SU-DHL-6 (cell line): ENCODE data around the gene ZNF579.

Experiments used
- H2AFZ ChIP-seq: fragments of 200-600 bp; sonication (generic); 2 replicates; pipeline ENCODE4 v1.6.1; 2014; ENCODE audit warnings: low read depth, mild to moderate bottlenecking, moderate library complexity, mixed read lengths, antibody characterized with exemption, low read length; ENCODE audit not compliant: severe bottlenecking
- H3F3A ChIP-seq: fragments of 200-600 bp; shearing (Covaris generic); 2 replicates; pipeline ENCODE4 v1.6.0; 2016; ENCODE audit warnings: antibody characterized with exemption, mild to moderate bottlenecking; ENCODE audit not compliant: insufficient read depth
- H3K27ac ChIP-seq: fragments of 200-600 bp; sonication (generic); 2 replicates; pipeline ENCODE4 v1.5.1; 2016; ENCODE audit warnings: low read depth, mild to moderate bottlenecking, low read length, moderate library complexity, mixed read lengths
- H3K27me3 ChIP-seq: fragments of 200-600 bp; sonication (generic), shearing (Covaris generic); 2 replicates; pipeline ENCODE4 v1.6.0; 2014; ENCODE audit warnings: mild to moderate bottlenecking, low read length
- H3K36me3 ChIP-seq: fragments of 200-600 bp; sonication (generic); 2 replicates; pipeline ENCODE4 v1.6.1; 2014; ENCODE audit warnings: mild to moderate bottlenecking, low read length, mixed read lengths
- H3K4me2 ChIP-seq: fragments of 300-600, 200-600 bp; shearing (Covaris generic), sonication (generic); 2 replicates; pipeline ENCODE4 v1.6.0; 2014; ENCODE audit warnings: low read length, low read depth, mild to moderate bottlenecking; ENCODE audit not compliant: poor library complexity, severe bottlenecking
- H3K4me3 ChIP-seq: fragments of 200-600 bp; sonication (generic); 2 replicates; pipeline ENCODE4 v1.5.1; 2014; ENCODE audit warnings: antibody characterized with exemption, low read length, mild to moderate bottlenecking, mixed read lengths; ENCODE audit not compliant: insufficient read depth, poor library complexity, severe bottlenecking
- H3K79me2 ChIP-seq: fragments of 200-600 bp; sonication (generic); 2 replicates; pipeline ENCODE4 v1.6.1; 2014; ENCODE audit warnings: mild to moderate bottlenecking, low read length, moderate library complexity; ENCODE audit not compliant: insufficient read depth
- H3K9ac ChIP-seq: fragments of 200-600 bp; sonication (generic); 2 replicates; pipeline ENCODE4 v1.7.0; 2014; ENCODE audit warnings: mild to moderate bottlenecking, low read length
- H3K9me2 ChIP-seq: fragments of 200-600 bp; sonication (generic); replicated peaks from 2 replicates; pipeline ENCODE4 v1.6.1; 2014; ENCODE audit warnings: low read length; ENCODE audit not compliant: insufficient read depth
- H3K9me3 ChIP-seq: fragments of 200-600 bp; sonication (generic); 2 replicates; pipeline ENCODE4 v1.6.1; 2014; ENCODE audit warnings: low read length, mixed read lengths; ENCODE audit not compliant: insufficient read depth
- H4K20me1 ChIP-seq: fragments of 200-600 bp; sonication (generic); 2 replicates; pipeline ENCODE4 v1.6.1; 2014; ENCODE audit warnings: low read depth, mild to moderate bottlenecking, antibody characterized with exemption, low read length, moderate library complexity, mixed read lengths
- CTCF ChIP-seq: fragments of 200-600 bp; sonication (generic); IDR thresholded peaks from one replicate; pipeline ENCODE4 v1.5.1; 2017; ENCODE audit warnings: antibody characterized with exemption, mild to moderate bottlenecking, low read length, moderate library complexity; ENCODE audit not compliant: insufficient read depth, poor library complexity, severe bottlenecking
- EZH2phosphoT487 ChIP-seq: fragments of 200-600 bp; sonication (generic), shearing (Covaris generic); conservative IDR thresholded peaks from 2 replicates; pipeline ENCODE4 v1.6.1; 2018; ENCODE audit warnings: mild to moderate bottlenecking, antibody characterized with exemption, low read length, moderate library complexity, mixed read lengths

The ZNF579 gene

DNA sequence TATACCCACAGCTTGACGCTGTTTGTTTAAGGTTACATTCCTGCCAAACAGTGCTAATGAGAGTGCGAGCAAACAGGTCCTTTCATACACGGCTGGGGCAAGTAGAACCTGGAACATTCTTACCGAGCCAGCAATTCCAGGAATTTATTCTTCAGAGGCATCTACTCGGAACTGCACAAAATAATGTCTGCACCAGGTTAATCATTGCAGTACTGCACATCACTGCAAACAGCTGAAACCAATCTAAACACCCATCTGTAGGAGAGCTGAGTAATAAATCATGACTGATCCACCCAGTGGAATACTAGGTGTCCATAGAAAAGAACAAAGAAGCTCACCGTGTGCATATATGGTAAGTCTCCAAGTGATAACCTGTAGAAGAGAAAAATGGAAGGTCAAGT, 1.2 kb upstream of the ZNF579 start:
- Histone ChIP-seq H3K27me3 (no peaks in the 10 kb centered on the region), H3K9me2 (no peaks in the 10 kb centered on the region), H3K79me2 (no peaks in the 10 kb centered on the region), H3F3A (0 out of 2 replicates have a peak, but pooled peaks cover 2% of the 10 kb centered on the region), H3K9ac (no peak overlapping the region), H3K4me2 (no peak overlapping the region), H3K9me3 (no peaks in the 10 kb centered on the region), H4K20me1 (no peaks in the 10 kb centered on the region), H3K36me3 (no peaks in the 10 kb centered on the region), H3K4me3 (no peak overlapping the region), H2AFZ (no peak overlapping the region), H3K27ac (no peak overlapping the region)
- TF ChIP-seq CTCF (no peak), EZH2phosphoT487 (no peak)

DNA sequence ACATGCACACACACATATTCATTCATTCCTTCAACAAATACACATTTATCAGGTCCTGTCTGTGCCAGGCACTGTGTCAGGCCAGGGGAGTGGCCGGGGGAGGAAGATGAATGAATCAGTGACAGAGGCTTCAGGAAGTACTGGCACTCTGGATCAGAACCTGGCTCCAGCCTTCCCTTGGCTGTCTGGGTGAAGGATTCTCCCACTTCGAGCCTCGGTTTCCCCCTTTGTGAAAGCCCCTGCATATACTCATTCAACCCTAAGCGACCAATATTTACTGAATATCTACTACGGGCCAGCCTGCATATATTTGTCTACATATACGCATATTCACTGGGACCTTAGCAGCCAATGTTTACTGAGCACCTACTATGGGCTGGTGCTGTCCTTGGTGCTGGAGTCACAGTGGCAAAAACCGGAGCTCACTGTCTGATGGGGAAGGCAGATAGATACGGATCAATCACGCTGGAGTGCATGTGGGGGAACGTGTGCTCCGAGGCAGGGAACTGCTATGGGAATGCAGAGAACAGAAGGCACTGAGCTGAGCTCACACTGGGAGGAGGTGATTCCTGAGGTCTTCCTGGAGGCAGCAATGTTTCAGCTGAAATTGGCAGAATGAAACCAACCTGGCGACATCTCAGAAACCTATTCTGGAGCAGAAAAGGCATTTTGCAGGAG, 636 bp upstream of the ZNF579 start:
- 0 out of 2 replicates have a peak, but pooled peaks cover 3% of the 10 kb centered on the region for H3F3A ChIP-seq
- no peaks in the 10 kb centered on the region for H3K27me3 ChIP-seq
- peak overlapping the region; percentile 87 for H3K4me3 ChIP-seq
- no peak overlapping the region for H3K27ac ChIP-seq
- no peaks in the 10 kb centered on the region for H4K20me1 ChIP-seq
- no peaks in the 10 kb centered on the region for H3K9me3 ChIP-seq
- H3K9ac ChIP-seq: peak overlapping the region; percentile 81
- H3K9me2 ChIP-seq: no peaks in the 10 kb centered on the region
- H3K79me2 ChIP-seq: no peaks in the 10 kb centered on the region
- peak overlapping the region; percentile 57 for H3K4me2 ChIP-seq
- no peak for TF ChIP-seq EZH2phosphoT487
- TF ChIP-seq CTCF: no peak
- no peaks in the 10 kb centered on the region for H3K36me3 ChIP-seq
- peak overlapping the region; percentile 90 for H2AFZ ChIP-seq

DNA sequence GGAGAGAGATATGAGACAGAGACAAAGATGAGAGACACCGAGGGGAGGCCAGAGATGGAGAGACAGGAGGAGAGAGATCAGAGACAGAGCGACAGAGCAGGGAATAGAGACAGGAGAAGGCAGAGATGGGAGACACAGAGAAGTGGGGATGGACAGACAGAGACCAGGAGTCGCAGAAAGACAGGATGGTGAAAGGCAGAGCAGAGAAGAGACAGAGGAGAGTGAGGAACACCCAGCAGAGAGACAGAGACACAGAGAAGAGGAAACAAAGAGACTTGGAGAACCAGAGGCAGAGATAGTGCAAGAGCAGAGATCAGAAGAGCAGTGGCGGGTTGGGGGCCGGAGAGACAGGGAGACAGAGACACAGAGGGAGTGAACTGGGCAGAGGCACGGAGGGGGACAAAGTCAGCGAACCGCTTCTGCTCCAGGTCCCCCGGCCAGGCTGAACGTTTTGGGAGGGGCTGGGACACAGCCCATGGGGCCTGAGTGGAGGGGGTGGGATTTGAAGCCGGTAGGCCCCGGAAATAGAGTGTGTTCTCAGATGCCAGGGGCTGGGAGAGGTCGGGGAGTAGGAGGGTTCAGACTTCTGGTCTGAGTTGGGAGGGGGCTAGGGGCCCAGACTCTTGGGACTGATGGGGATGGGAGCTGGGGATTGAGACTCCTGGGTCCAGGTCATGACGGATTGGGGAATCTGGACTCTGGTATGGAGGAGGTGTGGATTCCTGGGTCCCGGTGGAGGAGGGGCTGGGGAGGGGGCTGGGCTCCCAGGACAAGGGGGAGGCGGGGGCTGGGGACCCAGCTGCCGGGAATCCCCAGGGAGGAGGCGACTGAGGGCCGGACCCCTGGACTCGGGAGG, 654 bp downstream of the ZNF579 start:
- peak overlapping the region; percentile 90 for H2AFZ ChIP-seq
- H3K4me3 ChIP-seq: peak overlapping the region; percentile 87
- H3K79me2 ChIP-seq: no peaks in the 10 kb centered on the region
- no peaks in the 10 kb centered on the region for H3K9me3 ChIP-seq
- H4K20me1 ChIP-seq: no peaks in the 10 kb centered on the region
- H3K9me2 ChIP-seq: no peaks in the 10 kb centered on the region
- no peak for TF ChIP-seq CTCF
- no peak for TF ChIP-seq EZH2phosphoT487
- peak overlapping the region; percentile 81 for H3K9ac ChIP-seq
- H3K4me2 ChIP-seq: peak overlapping the region; percentile 57
- H3K27ac ChIP-seq: peak overlapping the region; percentile 37
- 0 out of 2 replicates have a peak, but pooled peaks cover 3% of the 10 kb centered on the region for H3F3A ChIP-seq
- H3K27me3 ChIP-seq: no peaks in the 10 kb centered on the region
- no peaks in the 10 kb centered on the region for H3K36me3 ChIP-seq
